UCSD-AML1 (cell line): ENCODE data around the gene HSD11B1L.
"Not testable (repeated sequence)": the region's sequence is repeated elsewhere in the genome, so short reads cannot be mapped to it uniquely, and the experiment has no call there.

Experiments used
- DNase-seq: peaks from one replicate; lab custom pipeline; 2025; ENCODE audit not compliant: unreplicated experiment; lab: John Stamatoyannopoulos, UW

Gene HSD11B1L

GRCh38 chr19:5686647-5687359 lies 6.0 kb downstream of the HSD11B1L start:
- peak; percentile 99 for DNase-seq

- no peak for DNase-seq
Observed at GRCh38 chr19:5687360-5688198, 6.8 kb downstream of the HSD11B1L start.

- DNase-seq: not testable (repeated sequence)
Observed at GRCh38 chr19:5688262-5688881, 7.5 kb downstream of the HSD11B1L start.

GRCh38 chr19:5690125-5690954 lies 9.5 kb downstream of the HSD11B1L start, which contains the start of gene RPL36:
RPL36 (plus strand) TSS chr19:5690295; CDS start chr19:5690508, 213 bp downstream.
- peak; percentile 99 for DNase-seq

- peak; percentile 61 for DNase-seq
Observed at GRCh38 chr19:5690955-5691821, 10.4 kb downstream of the HSD11B1L start.

GRCh38 chr19:5691822-5692722 lies 11.2 kb downstream of the HSD11B1L start:
- no peak for DNase-seq

GRCh38 chr19:5692723-5693194 lies 11.9 kb downstream of the HSD11B1L start:
- DNase-seq: no peak

GRCh38 chr19:5693195-5694166 lies 12.7 kb downstream of the HSD11B1L start:
- no peak for DNase-seq

GRCh38 chr19:5694167-5694955 lies 13.5 kb downstream of the HSD11B1L start:
- DNase-seq: no peak

- no peak for DNase-seq
Observed at GRCh38 chr19:5694956-5695648, 14.3 kb downstream of the HSD11B1L start.

GRCh38 chr19:5695649-5696195 lies 14.9 kb downstream of the HSD11B1L start:
- no peak for DNase-seq

GRCh38 chr19:5696196-5697021 lies 15.6 kb downstream of the HSD11B1L start:
- DNase-seq: no peak

GRCh38 chr19:5697022-5697889 lies 16.4 kb downstream of the HSD11B1L start:
- DNase-seq: no peak
